Activated T-helper 1 cell treated with anti-CD3 and anti-CD28 coated beads, Interleukin-2, amount 50 U/mL, for 16 hours (primary cell): ENCODE measurements around the gene SYNE1.

Experiments
- DNase-seq, 2 donors: peaks; one replicate each; pipeline ENCODE4 v3.0.0-alpha.2; 2020; ENCODE audit warnings: low read depth in 1 of 2, low spot score in 1 of 2

The SYNE1 gene

DNA sequence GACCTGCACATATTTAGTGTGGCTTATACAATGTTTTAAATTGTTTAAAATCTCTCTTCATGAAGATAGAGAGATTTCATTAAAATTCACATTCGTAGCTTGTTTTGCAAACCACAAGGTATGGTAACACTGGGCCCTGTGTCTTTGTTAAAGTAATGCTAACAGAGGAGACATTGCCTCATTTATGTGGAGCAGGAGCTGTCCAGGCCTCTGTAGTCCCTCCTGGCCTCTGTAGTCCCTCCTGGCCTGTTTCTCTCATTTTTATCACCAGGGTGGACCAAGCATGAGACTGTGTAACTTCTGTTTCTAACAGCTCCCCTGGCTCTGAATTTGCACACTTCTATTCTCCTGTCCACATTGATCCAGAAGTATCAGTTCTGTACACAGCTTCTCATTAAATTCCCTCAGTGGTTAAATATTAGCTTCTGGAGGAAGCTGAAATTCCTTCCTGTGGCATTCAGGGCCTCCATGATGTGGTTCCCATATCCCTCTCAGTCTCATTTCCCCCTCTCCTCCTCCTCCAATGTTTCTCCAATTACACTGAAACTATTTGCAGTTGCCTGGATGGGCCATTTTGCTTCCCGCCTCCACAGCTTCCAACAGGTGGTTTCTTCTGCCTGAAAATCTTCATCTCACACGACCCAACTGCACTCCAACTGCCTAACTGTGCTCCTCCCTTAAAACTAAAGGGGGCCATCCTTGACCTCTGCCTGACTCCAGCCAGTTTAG lies 340.4 kb downstream of the SYNE1 start:
- no peak for DNase-seq

DNA sequence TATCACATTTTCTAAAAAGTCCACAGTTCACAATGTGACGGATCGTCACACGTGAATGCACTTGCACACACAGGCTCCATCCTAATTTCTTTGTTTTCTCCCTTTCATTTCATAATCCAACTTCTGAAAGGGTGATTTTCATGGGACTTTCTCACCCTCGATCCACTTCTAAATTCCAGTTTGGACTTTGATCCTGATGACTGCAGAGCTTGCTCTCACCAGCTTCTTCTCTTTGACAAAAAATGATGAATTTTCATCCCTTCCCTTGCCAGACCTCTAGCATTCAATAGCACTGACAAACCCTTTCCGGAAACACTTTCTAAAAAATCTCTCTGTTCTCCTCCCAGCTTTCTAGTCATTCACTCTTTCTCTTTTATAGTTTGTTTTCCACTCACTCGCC lies 341.2 kb downstream of the SYNE1 start:
- DNase-seq: no peak

DNA sequence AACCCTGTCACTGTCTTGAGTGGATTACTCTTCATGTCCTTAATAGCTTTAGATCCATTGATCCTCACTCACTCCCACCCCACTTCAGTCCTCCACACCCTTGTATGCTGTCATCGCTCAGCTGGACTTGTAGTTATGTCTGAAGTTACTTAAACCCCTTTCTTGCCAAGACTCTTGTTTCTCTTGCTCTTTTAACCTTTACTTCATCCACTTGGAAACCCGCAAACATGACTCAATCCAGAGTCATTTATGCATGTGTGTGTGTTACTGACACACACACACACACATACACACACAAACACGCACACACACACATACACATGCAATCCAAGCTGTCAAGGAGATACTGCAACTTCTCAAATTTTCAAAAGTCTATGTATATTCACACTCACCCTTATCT lies 341.8 kb downstream of the SYNE1 start:
- DNase-seq: no peak

DNA sequence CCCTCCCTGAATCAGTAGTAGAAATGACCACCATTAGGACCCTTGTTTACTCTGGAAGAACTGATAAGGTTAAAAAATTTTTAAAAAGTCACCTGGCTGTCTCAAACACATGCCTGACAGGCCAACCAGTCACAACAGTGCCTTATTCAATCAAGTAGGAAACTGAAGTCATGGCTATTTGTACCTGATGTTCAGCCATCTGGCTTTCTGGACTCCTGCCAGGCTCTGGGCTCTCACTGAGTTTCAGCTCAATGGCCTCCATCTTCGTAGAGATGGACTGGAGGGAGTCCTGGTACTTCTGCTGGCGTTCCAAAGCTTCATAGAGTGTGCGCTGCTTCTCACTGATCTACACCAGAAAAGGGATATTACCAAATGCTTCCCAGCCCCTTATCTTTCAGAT lies 343.8 kb downstream of the SYNE1 start:
- DNase-seq: no peak

DNA sequence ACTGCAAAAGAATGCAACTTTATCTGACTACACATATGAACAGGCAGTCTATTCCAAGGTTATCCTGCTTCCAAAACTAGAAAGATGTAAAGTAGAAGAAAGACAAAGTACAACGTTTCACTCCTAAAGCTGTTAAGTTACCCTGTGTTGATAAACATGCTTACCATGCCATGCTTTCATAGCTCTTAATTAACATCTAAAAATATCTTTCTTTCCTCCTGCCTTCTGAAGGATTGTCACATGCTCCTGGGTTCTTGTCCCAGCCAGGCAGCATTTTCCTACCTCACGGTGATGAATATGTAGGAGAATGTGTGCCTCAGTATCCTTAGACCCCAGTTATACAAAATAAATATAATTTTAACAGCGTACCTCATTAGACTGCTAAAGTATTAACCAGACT lies 344.6 kb downstream of the SYNE1 start:
- no peak for DNase-seq

DNA sequence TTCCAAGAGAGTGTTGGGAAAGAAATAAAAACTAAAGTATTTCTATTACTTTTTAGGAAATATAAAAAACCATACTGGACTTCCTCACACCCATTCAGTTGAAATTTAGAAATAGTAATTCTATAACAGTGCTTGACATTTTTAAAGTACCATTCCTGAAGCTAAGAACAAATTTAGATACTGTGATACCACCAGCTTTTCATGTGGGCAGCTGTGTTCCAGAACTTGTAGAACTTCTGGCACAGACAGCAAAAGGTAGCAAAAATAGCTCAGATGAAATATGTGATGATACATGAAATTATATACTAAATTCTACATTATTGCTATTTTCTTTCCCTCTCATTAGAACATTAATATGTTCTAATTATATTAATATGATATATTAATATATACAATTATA lies 346.5 kb downstream of the SYNE1 start:
- DNase-seq: no peak

DNA sequence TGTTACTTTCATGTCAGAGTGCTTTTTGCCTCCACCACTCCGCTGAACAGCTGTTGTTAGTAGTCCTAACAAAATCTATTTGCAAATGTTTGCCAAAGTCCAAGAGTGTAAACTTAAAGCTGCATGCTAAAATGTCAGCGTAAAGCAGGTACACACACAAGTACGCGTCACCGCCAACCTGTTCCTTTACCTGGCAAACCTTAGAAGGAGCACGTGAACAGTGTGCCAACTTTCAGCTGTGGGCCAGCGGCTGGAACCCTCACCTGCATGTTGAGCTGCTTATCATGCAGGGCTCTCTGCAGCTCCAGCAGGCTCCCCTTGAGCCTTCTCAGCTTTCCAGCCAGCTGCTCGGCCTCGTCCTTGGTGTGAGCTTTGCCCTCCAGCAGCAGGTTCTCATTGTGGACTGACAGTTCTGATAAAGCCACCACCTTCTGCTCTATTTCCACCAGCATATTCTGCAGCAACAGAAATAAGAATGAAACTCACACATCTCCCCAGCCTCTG lies 359.3 kb downstream of the SYNE1 start:
- no peak for DNase-seq

DNA sequence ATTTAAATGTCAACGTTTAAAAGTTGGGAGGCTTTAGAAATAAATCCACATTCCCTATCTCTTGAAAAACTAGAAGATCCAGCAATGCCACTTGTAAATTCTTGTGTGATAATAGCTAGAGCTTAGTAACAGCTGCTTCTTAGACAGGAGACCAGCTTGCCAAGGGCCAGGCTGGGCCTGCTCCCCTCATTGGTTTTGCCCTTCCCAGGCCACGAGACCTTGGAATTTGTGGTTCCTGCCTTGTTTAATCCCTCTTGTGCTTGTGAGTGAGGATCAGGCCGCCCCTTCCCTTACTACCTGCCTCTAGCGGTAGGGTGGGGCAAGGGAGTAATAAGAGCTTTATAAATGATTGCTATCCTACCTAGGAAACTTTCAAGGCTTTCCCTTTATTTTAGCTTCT lies 363.5 kb downstream of the SYNE1 start:
- DNase-seq: no peak

DNA sequence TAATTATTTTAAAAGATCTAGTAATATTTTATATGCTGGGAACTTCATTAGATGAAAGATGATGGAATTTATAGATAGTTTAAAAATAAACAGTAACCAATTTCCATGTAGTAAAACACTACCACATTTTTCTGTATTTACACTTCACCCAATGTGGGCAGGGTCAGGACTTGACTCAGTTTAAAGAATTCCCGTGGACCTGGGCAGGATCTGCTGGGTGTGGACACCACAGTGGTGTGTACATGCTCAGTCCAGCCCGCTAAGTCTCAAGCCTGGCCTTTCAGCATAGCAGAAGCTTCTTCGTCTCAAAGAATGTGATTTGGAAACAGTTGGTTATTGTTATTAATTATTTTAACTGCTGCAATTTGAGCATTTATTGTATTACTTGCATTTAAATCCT lies 364.2 kb downstream of the SYNE1 start:
- DNase-seq: no peak

DNA sequence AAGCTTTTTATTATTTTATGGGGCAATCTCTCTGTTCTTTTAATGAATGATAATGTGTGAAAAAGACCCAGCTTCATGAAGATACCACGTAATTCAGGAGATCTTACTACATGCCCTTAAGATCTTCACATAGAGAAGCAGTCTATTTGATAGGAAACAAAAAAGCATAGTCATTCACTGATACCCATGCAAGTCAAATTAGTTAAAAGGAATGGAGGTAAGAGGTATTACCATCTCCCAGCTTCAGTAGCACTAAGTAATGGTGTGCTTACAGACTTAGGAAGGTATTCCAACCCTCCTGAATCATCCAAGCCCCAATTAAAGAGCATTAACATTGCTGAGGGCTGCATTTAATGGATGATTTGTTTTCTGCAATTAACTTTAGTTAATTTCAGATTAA lies 364.7 kb downstream of the SYNE1 start:
- DNase-seq: no peak

DNA sequence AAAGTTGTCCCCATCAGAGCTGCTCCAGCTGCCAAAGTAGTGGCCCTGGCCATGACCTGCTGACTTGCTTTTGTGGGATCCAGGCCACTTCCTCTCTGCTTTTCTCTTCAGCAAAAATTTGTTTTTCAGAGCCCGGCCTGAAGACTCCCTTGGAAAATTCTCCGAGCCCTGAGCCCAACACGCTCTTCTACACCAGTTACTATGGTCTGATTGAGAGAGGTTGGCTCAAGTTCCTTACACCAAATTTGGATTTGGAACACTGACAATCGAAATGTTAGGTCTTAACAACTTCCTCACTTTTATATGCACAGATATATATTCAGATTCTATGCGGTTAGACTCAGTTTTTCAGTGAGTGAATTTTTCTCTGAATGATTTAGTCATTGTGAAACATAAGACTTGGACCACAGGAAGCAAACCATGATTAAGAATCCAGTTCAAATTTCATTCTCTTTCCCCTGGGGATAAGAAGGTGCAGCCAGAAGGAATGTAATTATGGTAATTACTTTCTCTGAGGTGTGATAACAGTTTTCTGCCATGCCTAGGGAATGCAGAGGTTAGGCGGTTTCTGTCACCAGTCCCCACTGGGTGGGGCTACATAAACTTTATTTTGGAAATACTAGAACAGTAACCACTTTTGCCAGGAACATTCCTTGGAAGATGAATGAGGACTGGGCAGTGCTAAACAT lies 365.2 kb downstream of the SYNE1 start:
- DNase-seq: no peak

DNA sequence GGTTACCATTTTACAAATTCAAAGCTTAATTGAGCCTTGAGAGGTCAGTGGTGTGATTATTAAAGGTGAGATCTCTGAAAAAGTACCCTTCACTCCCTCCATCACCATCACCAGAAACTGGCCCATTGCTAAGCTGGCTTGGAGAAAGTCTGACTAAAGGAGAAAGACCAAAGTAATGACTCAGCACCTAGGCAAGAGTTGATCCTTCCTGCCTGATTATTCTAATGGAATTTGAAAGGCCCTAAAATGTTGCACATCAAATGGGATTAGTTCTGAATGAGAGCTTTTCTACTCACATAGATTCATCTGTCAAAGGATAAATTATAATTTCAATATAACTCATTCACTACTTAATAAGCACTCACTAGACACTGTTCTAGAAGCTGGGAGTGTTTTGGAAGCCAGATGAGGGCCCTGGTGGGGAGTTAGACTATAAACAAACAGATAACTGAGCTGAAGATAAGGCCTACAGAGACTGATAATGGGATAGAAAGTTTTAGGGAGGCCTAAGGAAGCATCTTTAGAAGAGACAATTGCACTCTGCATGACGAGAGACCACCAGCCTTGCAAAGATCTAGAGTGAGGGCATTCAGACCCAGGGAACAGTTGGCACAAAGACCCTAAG lies 366.7 kb downstream of the SYNE1 start:
- DNase-seq: no peak

DNA sequence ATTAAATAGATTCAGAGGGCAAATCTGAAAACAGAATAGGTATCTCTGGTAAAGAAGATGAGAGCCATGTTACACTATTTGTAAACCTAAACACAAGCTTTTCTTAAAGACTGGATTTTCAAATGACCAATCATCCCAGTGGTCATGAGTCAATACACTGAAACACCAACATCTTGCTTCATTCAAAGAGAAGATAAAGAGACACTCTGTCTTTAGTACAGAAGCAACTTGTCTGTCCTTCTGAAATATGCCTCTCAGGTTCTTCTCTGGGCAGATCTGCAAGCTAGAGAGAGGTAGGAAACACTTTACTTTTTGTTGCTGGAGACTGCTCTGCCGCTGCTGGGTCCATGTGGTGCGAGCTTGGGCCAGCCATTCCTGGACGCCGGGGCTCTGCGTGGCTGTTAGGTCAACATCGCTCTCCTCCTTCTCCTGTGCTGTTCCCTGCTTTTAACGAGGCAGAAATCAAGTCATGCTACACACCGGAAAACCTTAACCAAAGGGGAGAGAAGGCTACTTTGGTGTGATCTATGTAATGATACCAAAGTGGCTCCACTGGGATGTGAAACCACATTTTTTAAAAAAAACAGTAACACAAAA lies 368.2 kb downstream of the SYNE1 start:
- DNase-seq: no peak

DNA sequence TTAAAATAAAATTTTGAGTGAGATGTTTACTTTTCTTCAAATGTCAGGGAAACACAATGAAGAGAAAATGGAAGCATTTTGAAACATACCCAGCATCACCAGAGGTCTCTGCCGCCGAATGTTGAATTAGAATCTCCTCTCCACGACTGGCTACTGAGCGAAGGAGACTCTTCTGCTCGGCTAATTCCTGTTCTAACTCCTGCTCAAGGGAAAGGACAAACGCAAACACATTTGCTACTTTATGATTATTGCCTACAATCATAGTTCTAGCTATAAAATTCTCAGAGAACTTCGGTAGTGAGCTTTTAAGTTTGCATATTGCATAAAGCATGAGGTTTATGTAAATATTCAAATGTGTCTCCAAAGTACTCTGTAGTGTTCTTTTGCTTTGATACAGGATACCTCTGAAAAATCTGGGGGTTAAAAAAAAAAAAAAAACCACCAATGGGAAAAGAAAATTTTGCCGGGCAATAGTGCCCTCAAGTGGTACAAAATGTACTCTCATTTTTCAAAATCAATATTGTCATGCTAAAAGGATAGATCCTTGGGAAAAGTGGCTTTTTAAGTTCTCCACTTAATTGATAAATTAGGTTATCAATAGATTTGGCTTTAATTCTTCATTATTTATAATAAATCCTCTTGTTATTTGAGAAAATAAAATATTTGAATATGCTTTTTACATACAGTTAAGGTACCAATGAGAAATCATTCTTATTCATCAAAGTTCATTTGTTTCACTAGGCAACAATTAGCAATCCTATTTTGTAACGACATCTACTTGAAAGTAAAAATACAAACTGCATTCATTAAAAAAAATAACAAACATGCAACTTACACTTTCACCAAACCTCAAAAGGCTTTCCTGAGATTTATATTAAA lies 369.0 kb downstream of the SYNE1 start:
- DNase-seq: no peak

DNA sequence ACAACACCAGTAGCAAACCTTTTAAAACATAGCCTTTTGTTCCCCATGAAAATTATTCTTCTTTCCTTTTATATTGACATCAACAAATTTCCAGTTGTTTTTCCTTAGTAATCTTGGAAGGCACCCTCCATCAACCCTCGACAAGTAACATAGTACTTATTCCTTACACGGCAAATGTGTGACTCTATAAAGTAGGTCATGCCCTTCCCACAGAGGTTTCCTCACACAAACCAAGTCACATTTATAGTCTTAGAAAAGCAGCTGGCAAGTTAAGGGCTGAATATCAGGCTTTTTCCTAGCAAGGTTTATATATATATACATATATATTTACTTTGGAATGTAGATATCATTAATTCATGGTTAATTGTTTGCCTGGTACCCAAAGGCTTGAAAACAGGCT lies 371.5 kb downstream of the SYNE1 start:
- no peak for DNase-seq

DNA sequence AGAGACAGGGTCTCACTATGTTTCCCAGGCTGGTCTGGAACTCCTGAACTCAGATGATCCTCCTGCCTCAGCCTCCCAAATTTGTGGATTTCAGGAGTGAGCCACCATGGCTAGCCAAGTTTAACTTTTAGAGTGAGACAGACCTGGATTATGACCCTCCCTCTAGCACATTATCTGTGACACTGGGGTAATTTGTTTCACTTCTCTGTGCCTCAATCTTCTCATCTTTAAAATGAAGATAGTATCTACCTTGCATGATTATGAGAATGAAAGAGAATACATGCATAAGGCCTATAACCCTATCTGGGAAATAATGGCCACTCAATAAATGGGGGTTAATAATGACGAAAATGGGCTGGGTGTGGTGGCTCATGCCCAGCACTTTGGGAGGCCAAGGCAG lies 373.6 kb downstream of the SYNE1 start:
- DNase-seq: no peak

DNA sequence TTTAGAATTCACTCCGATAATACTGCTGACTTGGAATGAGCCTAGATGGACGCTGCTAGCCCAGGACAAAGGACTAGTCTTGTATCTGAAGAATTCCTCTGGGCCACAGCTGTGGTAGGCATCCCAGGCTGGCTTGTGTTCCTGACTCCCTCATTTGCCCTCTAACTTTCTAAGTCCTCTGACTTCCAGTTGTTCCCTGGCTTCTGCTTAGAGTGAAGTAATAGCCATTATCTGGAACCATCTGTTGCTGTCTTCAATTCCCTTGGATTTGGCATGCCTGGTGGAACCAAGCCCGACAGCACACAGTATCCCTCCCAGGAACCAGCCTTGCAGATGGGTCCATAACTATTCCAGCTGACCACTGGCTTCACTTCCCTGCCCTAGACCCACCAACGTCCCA lies 376.0 kb downstream of the SYNE1 start:
- DNase-seq: no peak

DNA sequence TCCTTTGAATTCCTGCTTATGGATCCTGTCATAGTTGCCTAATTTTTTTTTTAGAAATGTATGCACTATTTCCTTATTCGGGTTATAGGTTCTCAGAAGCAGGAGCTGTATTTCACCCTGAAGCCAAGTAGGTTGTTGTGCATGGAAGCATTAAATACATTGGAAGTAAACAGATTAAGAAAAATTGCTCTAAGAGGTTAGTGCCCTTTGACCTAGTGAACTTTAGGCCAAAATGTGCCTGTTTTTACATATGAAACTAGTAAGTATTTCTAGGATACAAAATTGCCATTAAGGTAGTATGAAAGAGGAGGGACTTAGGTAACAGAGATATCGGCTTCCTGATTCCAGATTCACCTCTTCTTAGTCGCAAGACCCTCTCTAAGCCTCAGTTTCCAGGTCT lies 377.9 kb downstream of the SYNE1 start:
- DNase-seq: no peak

DNA sequence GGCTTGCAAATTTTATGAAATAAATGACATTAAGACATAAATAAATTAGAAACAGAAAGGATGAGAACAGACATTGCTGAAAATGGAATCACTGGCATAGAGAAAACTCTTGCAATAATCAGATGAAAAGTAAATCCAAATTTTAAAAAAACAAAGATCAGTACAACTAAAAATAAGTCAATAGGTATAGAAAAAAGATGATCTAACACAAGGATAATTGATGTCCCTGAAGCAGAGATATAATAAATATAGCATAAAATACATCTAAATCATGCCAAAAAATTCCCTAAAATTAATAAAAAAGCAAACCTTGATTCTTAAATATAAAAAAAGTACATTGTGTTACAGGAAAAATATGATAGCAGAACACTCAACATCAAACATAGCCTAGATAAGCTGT lies 379.6 kb downstream of the SYNE1 start:
- DNase-seq: no peak

DNA sequence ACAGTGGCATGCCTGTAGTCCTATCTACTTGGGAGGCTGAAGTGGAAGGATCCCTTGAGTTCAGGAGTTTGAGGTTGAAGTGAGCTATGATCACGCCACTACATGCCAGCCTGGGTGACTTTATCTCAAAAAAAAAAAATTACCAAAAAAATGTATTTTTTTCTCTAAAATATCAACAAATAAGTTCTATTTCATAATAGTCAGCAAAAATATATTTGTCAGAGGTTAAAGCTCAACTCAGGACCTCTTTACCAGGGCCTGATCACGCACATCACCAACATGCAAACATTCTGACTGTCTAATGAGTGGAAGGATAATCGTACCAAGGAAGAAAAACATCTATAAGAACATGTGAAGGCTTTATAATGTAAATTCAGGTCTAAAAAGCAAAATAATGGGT lies 387.0 kb downstream of the SYNE1 start:
- DNase-seq: no peak

DNA sequence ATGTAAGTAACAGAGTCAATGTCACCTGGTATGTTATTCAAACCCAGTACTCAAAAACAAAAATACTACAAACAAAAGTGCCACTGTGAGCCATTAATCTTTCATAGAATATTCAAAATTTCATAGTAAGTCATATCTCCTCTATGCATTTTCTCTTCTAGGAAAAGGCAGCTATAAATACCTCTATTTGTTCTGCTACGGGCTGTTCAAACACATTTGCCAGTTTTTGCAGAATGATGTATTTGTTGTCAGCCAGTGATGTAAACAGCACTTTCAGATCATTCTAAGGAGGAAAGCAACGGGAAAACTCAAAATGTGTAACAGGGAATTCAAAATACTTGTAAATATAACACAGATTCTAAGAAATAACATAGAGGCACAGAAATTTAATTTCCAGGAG lies 388.2 kb downstream of the SYNE1 start:
- no peak for DNase-seq
